Subcutaneous abdominal adipose tissue (tissue), 5 donors: Measurements from ENCODE around the gene DKC1.

Experiments used
- H3K27ac ChIP-seq: one replicate; pipeline ENCODE4 v1.7.0; 2013; ENCODE audit warnings: low read depth, mild to moderate bottlenecking, inconsistent platforms, low read length, moderate library complexity
- H3K27me3 ChIP-seq, 5 donors: one replicate each; pipeline ENCODE4 v1.7.0; 2013; ENCODE audit warnings: low read length in 5 of 5, inconsistent platforms in 1 of 5; ENCODE audit not compliant: control insufficient read depth in 5 of 5, insufficient read depth in 4 of 5
- H3K36me3 ChIP-seq, 5 donors: one replicate each; pipeline ENCODE4 v1.7.0; 2013; ENCODE audit warnings: low read length in 5 of 5; ENCODE audit not compliant: control insufficient read depth in 5 of 5, insufficient read depth in 5 of 5
- H3K4me1 ChIP-seq, 5 donors: one replicate each; pipeline ENCODE4 v1.7.0; 2013; ENCODE audit warnings: low read length in 5 of 5, mild to moderate bottlenecking in 3 of 5, moderate library complexity in 1 of 5; ENCODE audit not compliant: control insufficient read depth in 5 of 5, insufficient read depth in 5 of 5
- H3K4me3 ChIP-seq, 5 donors: one replicate each; pipeline ENCODE4 v1.7.0; 2013; ENCODE audit warnings: low read length in 5 of 5, low read depth in 1 of 5
- H3K9ac ChIP-seq, 5 donors: one replicate each; pipeline ENCODE4 v1.7.0; 2013; ENCODE audit warnings: low read length in 5 of 5, mild to moderate bottlenecking in 4 of 5, moderate library complexity in 3 of 5
- H3K9me3 ChIP-seq, 5 donors: one replicate each; pipeline ENCODE4 v1.7.0; 2013; ENCODE audit warnings: low read length in 5 of 5; ENCODE audit not compliant: control insufficient read depth in 5 of 5
- donor health status: healthy.
- donor health status: healthy.
- donor health status: healthy.
- donor health status: healthy.
- donor health status: healthy.

Gene DKC1

GRCh38 chrX:154780968-154781367 is 18.3 kb downstream of the DKC1 start:
- no peak overlapping the region for H3K4me3 ChIP-seq
- peaks cover 0 to 6% (median 2%) of the 10 kb centered on the region in 5 donors for H3K27me3 ChIP-seq
- H3K27ac ChIP-seq = no peak overlapping the region
- peaks cover 0 to 3% (median 0%) of the 10 kb centered on the region in 5 donors for H3K4me1 ChIP-seq
- H3K36me3 ChIP-seq = peaks cover 9 to 47% (median 26%) of the 10 kb centered on the region in 5 donors
- H3K9ac ChIP-seq = no peak overlapping the region
- no peaks in the 10 kb centered on the region for H3K9me3 ChIP-seq

- Histone ChIP-seq H3K4me3 (no peak overlapping the region), H3K27ac (no peak overlapping the region)
These were observed 21.7 kb downstream of the DKC1 start for GRCh38 chrX:154784149-154784995.

GRCh38 chrX:154785716-154786115 is 23.1 kb downstream of the DKC1 start:
- Histone ChIP-seq H3K27ac (no peak overlapping the region), H3K9me3 (no peaks in the 10 kb centered on the region), H3K27me3 (peaks cover 0 to 6% (median 2%) of the 10 kb centered on the region in 5 donors), H3K9ac (no peak overlapping the region), H3K36me3 (peaks cover 0 to 23% (median 10%) of the 10 kb centered on the region in 5 donors), H3K4me1 (no peaks in the 10 kb centered on the region), H3K4me3 (no peak overlapping the region)

More at GRCh38 chrX:154784149-154784995, 21.7 kb downstream of the DKC1 start:
- Histone ChIP-seq H3K4me1 (no peaks in the 10 kb centered on the region), H3K27me3 (peaks cover 0 to 6% (median 2%) of the 10 kb centered on the region in 5 donors), H3K9ac (no peak overlapping the region), H3K36me3 (peaks cover 0 to 24% (median 13%) of the 10 kb centered on the region in 5 donors), H3K9me3 (no peaks in the 10 kb centered on the region)

GRCh38 chrX:154791467-154791866 is 28.8 kb downstream of the DKC1 start:
- H3K27ac ChIP-seq = no peak overlapping the region
- H3K36me3 ChIP-seq = peaks cover 0 to 6% (median 0%) of the 10 kb centered on the region in 5 donors
- H3K9ac ChIP-seq = no peak overlapping the region
- no peaks in the 10 kb centered on the region for H3K4me1 ChIP-seq
- H3K9me3 ChIP-seq = no peaks in the 10 kb centered on the region
- no peak overlapping the region for H3K4me3 ChIP-seq
- H3K27me3 ChIP-seq = no peaks in the 10 kb centered on the region

- Histone ChIP-seq H3K36me3 (peaks cover 0 to 6% (median 0%) of the 10 kb centered on the region in 5 donors), H3K4me1 (no peaks in the 10 kb centered on the region), H3K4me3 (no peak overlapping the region), H3K27ac (no peak overlapping the region), H3K27me3 (no peaks in the 10 kb centered on the region), H3K9ac (no peak overlapping the region), H3K9me3 (no peaks in the 10 kb centered on the region)
These were observed 29.3 kb downstream of the DKC1 start for GRCh38 chrX:154791939-154792338.

GRCh38 chrX:154793084-154793795 is 30.6 kb downstream of the DKC1 start:
- H3K9me3 ChIP-seq = no peaks in the 10 kb centered on the region
- H3K36me3 ChIP-seq = peaks cover 0 to 6% (median 0%) of the 10 kb centered on the region in 5 donors
- no peaks in the 10 kb centered on the region for H3K27me3 ChIP-seq
- H3K27ac ChIP-seq = no peak overlapping the region
- no peaks in the 10 kb centered on the region for H3K4me1 ChIP-seq
- no peak overlapping the region for H3K9ac ChIP-seq
- no peak overlapping the region for H3K4me3 ChIP-seq

- Histone ChIP-seq H3K4me1 (peaks cover 0 to 7% (median 6%) of the 10 kb centered on the region in 5 donors), H3K9me3 (no peaks in the 10 kb centered on the region), H3K27me3 (no peaks in the 10 kb centered on the region), H3K27ac (no peak overlapping the region), H3K4me3 (no peak overlapping the region), H3K36me3 (peaks cover 0 to 6% (median 0%) of the 10 kb centered on the region in 5 donors), H3K9ac (no peak overlapping the region)
These were observed 32.4 kb downstream of the DKC1 start for GRCh38 chrX:154795016-154795415.

- Histone ChIP-seq H3K27me3 (no peaks in the 10 kb centered on the region), H3K27ac (no peak overlapping the region), H3K4me1 (peaks cover 0 to 17% (median 14%) of the 10 kb centered on the region in 5 donors), H3K9ac (no peak overlapping the region), H3K36me3 (no peaks in the 10 kb centered on the region), H3K4me3 (no peak overlapping the region), H3K9me3 (no peaks in the 10 kb centered on the region)
These were observed 34.3 kb downstream of the DKC1 start for GRCh38 chrX:154797006-154797405.

GRCh38 chrX:154799556-154800348 is 37.1 kb downstream of the DKC1 start:
- peaks cover 2 to 23% (median 22%) of the 10 kb centered on the region in 5 donors for H3K4me1 ChIP-seq
- H3K9ac ChIP-seq = peak overlapping the region in 1 of 5 donors; percentile 31
- H3K36me3 ChIP-seq = no peaks in the 10 kb centered on the region
- H3K4me3 ChIP-seq = no peak overlapping the region
- H3K9me3 ChIP-seq = no peaks in the 10 kb centered on the region
- no peaks in the 10 kb centered on the region for H3K27me3 ChIP-seq
- H3K27ac ChIP-seq = peak overlapping the region; percentile 52
